Muscle of leg (tissue), 11 donors: ENCODE measurements around the gene TRAPPC2. TPM values are rescaled to one million over a fixed set of nuclear protein-coding genes. Genes with fewer than 3 reads are reported as not detected.

ENCODE experiments used
- DNase-seq: peaks from one replicate; pipeline ENCODE4 v3.0.0; 2013
- H3K27ac ChIP-seq: one replicate; pipeline ENCODE4 v1.5.1; 2013; ENCODE audit warnings: mild to moderate bottlenecking, low read length, control low read depth
- H3K27me3 ChIP-seq: one replicate; pipeline ENCODE4 v1.6.1; 2013; ENCODE audit warnings: low read length; ENCODE audit not compliant: control insufficient read depth, insufficient read depth
- H3K36me3 ChIP-seq: one replicate; pipeline ENCODE4 v1.6.1; 2013; ENCODE audit warnings: low read length; ENCODE audit not compliant: control insufficient read depth, insufficient read depth
- H3K4me1 ChIP-seq: one replicate; pipeline ENCODE4 v1.6.1; 2013; ENCODE audit warnings: low read length; ENCODE audit not compliant: control insufficient read depth, insufficient read depth
- H3K4me3 ChIP-seq: one replicate; pipeline ENCODE4 v1.5.1; 2013; ENCODE audit warnings: low read length, control low read depth
- H3K9me3 ChIP-seq: replicated peaks from 2 replicates; pipeline ENCODE4 v1.6.1; 2013; ENCODE audit warnings: low read depth, low read length; ENCODE audit not compliant: control insufficient read depth
- WGBS: methylation state at CpG from one replicate; pipeline ENCODE4 v1.1.5; 2013; ENCODE audit warnings: missing lambda C conversion rate; ENCODE audit not compliant: insufficient coverage; 5-methylcytosine and 5-hydroxymethylcytosine counted together
- polyA plus RNA-seq, 8 donors: library from polyadenylated mRNA; unstranded; fragments of 120-200 nt; gene quantifications; one replicate each; pipeline versions ENCODE4 v1.2.1 to v1.2.3, GENCODE V29; 2013; ENCODE audit warnings: inconsistent platforms in 1 of 8, low replicate concordance in 1 of 8; ENCODE audit not compliant: insufficient read length in 8 of 8, insufficient read depth in 1 of 8
- total RNA-seq: library from RNA; stranded (reverse); fragments of 120-200 nt; gene quantifications from one replicate; pipeline ENCODE4 v1.2.4, GENCODE V29; 2013

TRAPPC2 gene
- total and polyA plus RNA-seq, 9 donors = 8.1 to 20.9 (median 11.2) TPM

- peaks cover 44% of the 10 kb centered on the region for H3K27me3 ChIP-seq
- WGBS = 50% methylated on average over 1 of the region's 5 CpGs
- H3K4me3 ChIP-seq = no peak overlapping the region
- peaks cover 11% of the 10 kb centered on the region for H3K4me1 ChIP-seq
- H3K27ac ChIP-seq = no peak overlapping the region
- no peaks in the 10 kb centered on the region for H3K36me3 ChIP-seq
- H3K9me3 ChIP-seq = no peaks in the 10 kb centered on the region
- no peak for DNase-seq
These were observed 41.6 kb downstream of the TRAPPC2 start for GRCh38 chrX:13692771-13693231.

DNA sequence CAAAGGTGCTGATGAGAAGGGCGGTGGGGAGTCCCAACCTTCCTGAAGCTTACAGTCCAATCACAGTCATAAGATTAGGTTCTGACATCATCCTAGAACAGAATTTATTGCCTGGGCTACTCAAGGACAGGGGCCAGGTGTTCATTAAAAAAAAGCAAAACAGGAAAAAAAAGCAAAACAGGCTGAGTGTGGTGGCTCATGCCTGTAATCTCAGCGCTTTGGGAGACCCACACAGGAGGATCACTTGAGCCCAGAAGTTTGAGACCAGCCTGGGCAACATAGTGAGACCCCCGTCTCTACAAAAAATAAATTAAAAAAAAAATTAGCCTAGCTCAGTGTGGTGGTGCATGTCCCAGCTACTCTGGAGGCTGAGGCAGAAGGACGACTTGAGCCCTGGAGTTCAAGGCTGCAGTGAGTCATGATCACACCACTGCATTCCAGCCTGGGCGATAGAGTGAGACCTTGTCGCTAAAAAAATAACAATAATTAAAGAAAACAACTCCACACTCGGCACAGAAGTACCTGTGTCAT, 42.5 kb downstream of the TRAPPC2 start:
- Histone ChIP-seq H3K4me3 (no peak overlapping the region), H3K36me3 (no peaks in the 10 kb centered on the region), H3K4me1 (peaks cover 11% of the 10 kb centered on the region), H3K27ac (no peak overlapping the region), H3K9me3 (no peaks in the 10 kb centered on the region), H3K27me3 (peaks cover 44% of the 10 kb centered on the region)
- 64% methylated on average over 3 of the region's 7 CpGs for WGBS
- no peak for DNase-seq

DNA sequence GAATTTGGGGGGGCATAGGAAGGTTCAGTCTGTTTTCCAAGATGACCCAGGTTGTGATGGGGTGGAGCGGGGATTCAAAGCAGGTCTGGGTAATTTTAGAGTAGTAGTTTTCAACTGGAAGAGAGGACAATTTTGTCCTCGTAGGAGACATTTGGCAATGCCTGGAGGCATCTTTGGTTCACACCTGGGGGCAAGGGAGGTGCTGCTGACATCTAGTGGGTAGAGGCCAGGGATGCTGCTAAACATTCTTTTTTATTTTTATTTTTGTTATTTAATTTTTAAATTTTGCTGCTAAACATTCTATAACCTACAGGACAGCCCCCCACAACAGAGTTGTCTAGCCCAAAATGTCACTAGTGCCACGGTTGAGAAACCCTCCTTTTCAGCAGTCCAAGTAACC, 43.6 kb downstream of the TRAPPC2 start:
- WGBS = 68% methylated on average over 2 of the region's 3 CpGs
- no peak for DNase-seq
- no peak overlapping the region for H3K27ac ChIP-seq
- H3K9me3 ChIP-seq = no peaks in the 10 kb centered on the region
- no peak overlapping the region for H3K4me3 ChIP-seq
- peaks cover 39% of the 10 kb centered on the region for H3K27me3 ChIP-seq
- H3K4me1 ChIP-seq = peaks cover 11% of the 10 kb centered on the region
- H3K36me3 ChIP-seq = no peaks in the 10 kb centered on the region

- Histone ChIP-seq H3K4me1 (peaks cover 8% of the 10 kb centered on the region), H3K27ac (peak overlapping the region; percentile 93), H3K27me3 (peaks cover 41% of the 10 kb centered on the region), H3K9me3 (no peaks in the 10 kb centered on the region), H3K36me3 (no peaks in the 10 kb centered on the region), H3K4me3 (peak overlapping the region; percentile 75)
- WGBS = 0% methylated on average over 7 of the region's 16 CpGs
- DNase-seq = peak; percentile 70
These were observed 44.6 kb downstream of the TRAPPC2 start for GRCh38 chrX:13689741-13690211.

DNA sequence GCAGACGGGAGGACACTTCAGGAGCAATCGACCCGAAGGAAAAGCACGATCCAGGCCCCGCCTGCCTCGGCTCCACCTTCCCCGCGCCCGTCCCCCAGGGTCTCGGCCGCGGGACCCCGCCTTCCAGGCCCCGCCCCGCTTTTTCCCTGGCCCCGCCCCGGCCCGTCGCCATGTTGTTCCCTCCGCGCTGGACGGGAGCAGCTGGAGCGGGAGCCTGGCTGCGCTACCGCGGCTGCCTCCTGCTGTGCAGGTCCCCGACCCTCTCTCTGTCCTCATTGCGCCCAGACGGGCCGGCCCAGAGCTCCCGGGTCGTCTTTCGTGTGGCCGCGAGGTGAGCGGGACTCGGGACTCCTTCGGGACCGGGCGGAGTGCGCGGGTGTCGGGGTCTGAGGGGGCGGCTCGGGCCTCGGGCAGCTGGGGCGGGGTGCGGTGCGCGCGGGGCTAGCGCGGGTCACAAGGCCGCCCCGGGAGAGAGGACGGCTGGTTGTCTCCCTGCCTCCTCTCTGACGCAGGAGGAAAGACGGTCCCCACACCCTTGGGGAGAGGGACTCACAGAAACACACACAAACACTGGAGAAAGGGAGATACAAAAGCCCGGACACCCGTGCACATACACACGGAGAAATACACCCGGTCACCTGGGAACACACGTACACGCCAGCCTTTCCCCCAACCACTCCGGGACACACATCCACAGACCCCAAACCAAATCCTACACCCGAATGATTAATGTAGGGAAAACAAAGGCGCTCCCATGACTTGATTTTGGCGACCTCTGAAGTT, 45.3 kb downstream of the TRAPPC2 start, which contains the start of gene RAB9A:
RAB9A (plus strand) TSS at position 171 of the 783 bp plus-strand sequence. CDS start 19,619 bp downstream, outside the sequence.
- peak; percentile 92 for DNase-seq
- under 1% methylated on average over 61 of the region's 68 CpGs for WGBS
- Histone ChIP-seq H3K27me3 (peaks cover 38% of the 10 kb centered on the region), H3K4me3 (peak within 1 kb of the TSS; percentile 75), H3K4me1 (peaks cover 4% of the 10 kb centered on the region), H3K27ac (peak within 1 kb of the TSS; percentile 93), H3K36me3 (no peaks in the 10 kb centered on the region), H3K9me3 (no peaks in the 10 kb centered on the region)

- peak overlapping the region; percentile 70 for H3K27ac ChIP-seq
- 0% methylated on average over 8 of the region's 13 CpGs for WGBS
- H3K27me3 ChIP-seq = peaks cover 38% of the 10 kb centered on the region
- H3K9me3 ChIP-seq = no peaks in the 10 kb centered on the region
- peak overlapping the region; percentile 75 for H3K4me3 ChIP-seq
- no peak for DNase-seq
- no peaks in the 10 kb centered on the region for H3K36me3 ChIP-seq
- H3K4me1 ChIP-seq = peaks cover 4% of the 10 kb centered on the region
These were observed 45.9 kb downstream of the TRAPPC2 start for GRCh38 chrX:13688384-13688957.

- H3K4me3 ChIP-seq = no peak overlapping the region
- WGBS = no CpG with 5 or more reads among the region's 1 CpG
- H3K9me3 ChIP-seq = no peaks in the 10 kb centered on the region
- DNase-seq = no peak
- H3K27me3 ChIP-seq = peaks cover 39% of the 10 kb centered on the region
- peaks cover 4% of the 10 kb centered on the region for H3K4me1 ChIP-seq
- no peak overlapping the region for H3K27ac ChIP-seq
- no peaks in the 10 kb centered on the region for H3K36me3 ChIP-seq
These were observed 47.2 kb downstream of the TRAPPC2 start for GRCh38 chrX:13687203-13687602.

GRCh38 chrX:13685126-13685763, 49.2 kb downstream of the TRAPPC2 start:
- DNase-seq = no peak
- 33% methylated on average over 1 of the region's 3 CpGs for WGBS
- Histone ChIP-seq H3K36me3 (no peaks in the 10 kb centered on the region), H3K4me1 (no peaks in the 10 kb centered on the region), H3K9me3 (no peaks in the 10 kb centered on the region), H3K4me3 (no peak overlapping the region), H3K27ac (no peak overlapping the region), H3K27me3 (peaks cover 30% of the 10 kb centered on the region)

DNA sequence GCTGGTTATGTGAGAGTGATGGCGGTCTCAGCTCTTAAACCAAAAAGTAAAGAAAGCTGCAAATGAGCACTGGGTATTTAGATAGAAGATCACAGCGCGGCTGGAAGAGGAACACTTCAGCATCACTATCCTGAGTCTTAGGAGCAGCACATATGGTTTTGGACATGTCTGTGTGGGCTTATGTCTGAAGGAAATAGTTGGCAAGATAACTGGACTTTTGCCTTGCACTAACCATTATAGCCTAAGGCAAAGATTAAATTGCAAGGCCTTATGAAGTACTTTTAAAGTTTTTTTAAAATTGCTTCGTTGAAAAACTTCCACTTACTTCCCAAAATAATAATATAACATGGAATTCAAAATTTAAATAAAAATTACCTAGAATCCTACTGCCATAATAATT, 50.1 kb downstream of the TRAPPC2 start:
- Histone ChIP-seq H3K27ac (no peak overlapping the region), H3K4me1 (no peaks in the 10 kb centered on the region), H3K27me3 (peaks cover 25% of the 10 kb centered on the region), H3K9me3 (no peaks in the 10 kb centered on the region), H3K36me3 (no peaks in the 10 kb centered on the region), H3K4me3 (no peak overlapping the region)
- DNase-seq = no peak
- 22% methylated on average over 1 of the region's 4 CpGs for WGBS

GRCh38 chrX:13681595-13681994, 52.8 kb downstream of the TRAPPC2 start:
- Histone ChIP-seq H3K27me3 (peaks cover 11% of the 10 kb centered on the region), H3K9me3 (no peaks in the 10 kb centered on the region), H3K4me1 (no peaks in the 10 kb centered on the region), H3K36me3 (no peaks in the 10 kb centered on the region), H3K27ac (no peak overlapping the region), H3K4me3 (no peak overlapping the region)
- no CpG with 5 or more reads among the region's 7 CpGs for WGBS
- no peak for DNase-seq
